Fibroblast of peridontal ligament (primary cell): Measurements from ENCODE around the gene GPR155.
A peak's percentile ranks its signal among the peaks of the same experiment; 100 is the strongest.
"Not testable (repeated sequence)": the region's sequence is repeated elsewhere in the genome, so short reads cannot be mapped to it uniquely, and the experiment has no call there.

Experiments
- DNase-seq: peaks from one replicate; pipeline ENCODE4 v3.0.0-alpha.2; 2010; ENCODE audit errors: extremely low read depth

Gene GPR155

GRCh38 chr2:174438146-174438886 lies 48.5 kb downstream of the GPR155 start:
- peak; percentile 8 for DNase-seq

DNA sequence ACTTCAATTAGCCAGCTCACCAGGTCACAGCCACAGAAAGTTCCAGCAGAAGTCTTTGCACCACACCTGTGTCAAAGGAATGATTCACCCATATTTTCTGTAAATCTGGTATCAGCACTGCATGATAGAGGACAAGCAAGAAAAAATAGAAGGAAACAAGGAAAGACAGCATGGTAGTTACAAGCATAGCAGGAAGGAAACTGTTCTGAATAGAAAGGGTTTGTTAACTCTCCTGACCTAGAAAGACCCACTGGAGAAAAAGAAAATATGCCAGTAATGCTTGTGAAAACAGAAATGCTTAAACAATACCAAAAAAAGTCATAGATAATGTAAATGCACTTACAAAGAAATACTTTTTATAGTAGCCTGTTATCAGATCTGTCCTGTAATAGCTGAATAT lies 50.5 kb downstream of the GPR155 start:
- DNase-seq = peak; percentile 14

- DNase-seq = no peak
Observed at GRCh38 chr2:174431902-174432301, 54.9 kb downstream of the GPR155 start.

DNA sequence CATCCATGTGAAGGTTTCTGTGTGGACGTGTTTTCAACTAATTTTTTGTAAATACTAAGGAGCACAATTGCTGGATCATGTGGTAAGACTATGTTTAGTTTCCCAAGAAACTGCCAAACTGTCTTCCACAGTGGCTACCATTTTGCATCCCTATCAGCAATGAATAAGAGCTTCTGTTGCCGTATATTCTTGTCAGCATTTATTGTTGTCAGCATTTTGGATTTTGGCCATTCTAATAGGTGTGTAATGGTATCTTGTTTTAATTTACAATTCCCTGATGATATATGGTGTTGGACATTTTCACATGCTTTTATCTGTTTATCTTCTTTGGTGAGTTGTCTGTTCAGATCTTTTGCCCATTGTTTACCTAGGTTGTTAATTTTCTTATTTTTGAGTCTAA lies 56.8 kb downstream of the GPR155 start:
- DNase-seq = no peak

DNA sequence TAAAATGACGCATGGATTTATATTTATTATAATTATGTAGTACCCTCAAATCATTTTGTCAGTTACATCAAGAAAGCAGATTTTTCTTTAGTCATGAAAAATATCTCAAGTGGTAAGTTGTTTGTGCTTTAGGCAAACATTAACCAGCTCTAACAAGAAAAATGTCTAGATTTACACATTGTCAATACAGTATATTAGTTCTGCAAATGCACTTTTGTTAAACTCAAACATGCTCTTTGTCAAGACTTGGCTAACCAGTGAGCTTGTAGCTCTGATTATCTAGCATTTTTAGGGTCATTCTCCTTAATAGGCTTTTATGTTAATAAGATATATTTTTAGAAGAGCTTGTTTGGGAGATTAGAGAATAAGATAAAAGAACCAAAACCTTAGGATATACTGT lies 58.6 kb downstream of the GPR155 start:
- no peak for DNase-seq

DNA sequence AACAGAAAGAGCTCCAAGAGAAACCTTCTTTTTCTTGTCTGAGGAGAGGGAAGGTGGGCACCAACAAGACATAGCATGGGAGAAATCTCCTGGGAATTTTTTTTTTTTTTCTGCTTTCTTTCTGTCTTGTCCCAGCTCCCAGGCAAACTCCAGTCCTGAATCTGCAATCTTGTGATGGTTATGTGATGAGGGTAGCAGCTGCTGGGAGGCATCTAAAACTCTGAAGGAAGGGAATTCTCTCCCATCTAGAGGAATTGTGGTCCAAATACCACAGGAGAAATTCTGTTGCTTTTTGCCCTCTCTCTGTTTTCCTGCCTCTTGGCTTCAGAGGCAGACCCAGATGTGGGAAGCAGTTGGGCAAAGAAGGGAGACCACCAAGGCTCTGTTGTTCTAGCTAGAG lies 74.6 kb downstream of the GPR155 start:
- DNase-seq = no peak

- DNase-seq = not testable (repeated sequence)
Observed at GRCh38 chr2:174410039-174410438, 76.8 kb downstream of the GPR155 start.

DNA sequence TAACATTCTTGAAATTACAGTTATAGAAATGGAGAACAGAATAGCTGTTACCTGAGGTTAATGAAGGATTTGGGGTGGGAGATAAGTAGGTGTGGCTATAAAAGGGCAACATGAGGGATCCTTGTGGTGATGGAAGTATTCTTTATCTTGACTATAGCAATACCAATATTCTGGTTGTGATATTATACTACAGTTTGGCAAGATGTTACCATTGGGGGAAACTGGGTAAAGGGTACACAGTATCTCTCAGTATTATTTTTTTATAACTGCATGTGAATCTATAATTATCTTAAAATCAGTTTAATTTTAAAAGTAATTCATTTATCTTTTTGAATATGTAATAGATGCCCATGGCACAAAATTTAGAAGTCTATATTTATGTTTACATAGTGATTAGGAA lies 83.2 kb downstream of the GPR155 start:
- DNase-seq = no peak

DNA sequence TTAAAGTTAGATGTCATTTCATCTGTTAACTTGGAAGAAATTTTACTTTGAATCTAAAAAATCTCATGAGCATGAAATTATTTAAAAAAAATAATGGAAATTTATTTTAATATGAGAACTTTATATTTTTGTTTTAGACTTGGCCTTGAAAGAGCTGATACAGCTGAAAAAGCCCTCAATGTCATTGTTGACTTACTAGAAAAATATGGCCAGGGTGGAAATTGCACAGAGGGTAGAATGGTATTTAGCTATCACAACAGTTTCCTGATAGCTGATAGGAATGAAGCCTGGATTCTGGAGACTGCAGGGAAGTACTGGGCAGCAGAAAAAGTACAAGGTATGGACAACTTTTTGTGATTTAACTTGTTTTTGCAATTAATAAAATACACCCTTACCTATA lies 86.0 kb downstream of the GPR155 start:
- no peak for DNase-seq

DNA sequence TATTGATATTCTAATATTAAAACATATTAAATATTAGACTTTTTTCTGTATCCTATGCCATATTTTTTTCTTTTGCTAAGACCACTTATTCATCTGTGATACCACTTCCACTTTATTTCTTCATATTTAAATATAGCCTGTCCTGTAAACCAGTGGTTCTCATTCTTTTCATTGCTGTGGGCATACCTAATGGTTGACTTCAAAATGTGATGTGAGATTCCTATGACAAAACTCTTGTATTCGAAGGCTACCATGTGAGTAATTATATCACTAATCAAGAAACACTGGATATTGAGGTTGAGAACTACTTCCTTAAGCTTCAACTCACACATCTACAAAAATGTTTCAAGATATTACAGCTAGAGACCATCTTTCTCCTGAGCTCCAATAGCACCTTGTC lies 87.7 kb downstream of the GPR155 start:
- peak; percentile 3 for DNase-seq

- DNase-seq = no peak
Observed at GRCh38 chr2:174397773-174398172, 89.1 kb downstream of the GPR155 start.

DNA sequence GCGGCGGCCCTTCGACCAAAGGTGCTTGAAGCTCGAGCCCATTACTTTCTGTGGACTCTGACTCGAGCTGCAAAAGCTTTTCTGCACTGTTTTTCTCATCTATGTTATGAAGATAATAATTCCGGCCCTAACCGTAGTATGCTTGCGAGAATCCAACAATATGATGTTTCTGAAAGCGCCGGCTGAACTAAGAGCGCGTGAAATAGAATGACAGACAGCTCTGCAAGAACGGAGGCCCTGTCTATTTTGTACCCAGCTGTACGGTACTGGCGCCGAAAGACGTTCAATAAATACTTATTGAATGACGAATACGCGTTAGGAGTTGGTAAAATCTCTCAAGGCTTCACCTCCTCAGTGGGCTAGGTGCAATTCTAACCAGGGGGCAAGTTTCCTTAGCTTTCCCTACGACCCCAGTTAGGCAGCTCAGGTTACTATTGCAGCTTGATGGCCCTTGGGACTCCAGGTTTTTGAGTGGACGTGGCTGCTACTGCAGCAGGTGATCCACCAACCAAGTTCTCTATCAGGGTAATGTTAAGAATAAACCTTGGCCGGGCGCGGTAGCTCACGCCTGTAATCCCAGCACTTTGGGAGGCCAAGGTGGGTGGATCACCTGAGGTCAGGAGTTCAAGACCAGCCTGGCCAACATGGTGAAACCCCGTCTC lies 90.7 kb downstream of the GPR155 start:
- peak; percentile 16 for DNase-seq

GRCh38 chr2:174395284-174395968 lies 91.4 kb downstream of the GPR155 start, which contains the start of gene SCRN3:
SCRN3 (plus strand) TSS chr2:174395730; CDS start chr2:174398284, 2,554 bp downstream.
- peak; percentile 81 for DNase-seq

DNA sequence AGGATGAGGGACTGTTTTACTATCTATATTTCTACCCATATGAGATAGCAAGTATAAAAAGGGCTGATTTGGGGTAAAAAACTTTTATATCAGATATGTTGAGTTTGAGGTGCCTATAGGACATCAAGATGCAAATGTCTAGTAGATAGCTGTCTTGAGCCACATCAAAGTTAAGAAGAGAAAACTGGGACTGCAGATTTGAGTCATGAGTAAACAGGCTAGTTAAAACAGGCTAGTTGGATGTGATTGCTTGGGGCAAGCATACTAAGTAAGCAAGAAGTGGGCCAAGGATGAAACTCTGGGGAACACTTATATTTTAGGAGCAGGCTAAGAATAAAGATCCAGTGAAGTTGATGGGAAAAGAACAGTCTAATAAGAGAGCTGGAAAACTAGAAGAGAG lies 94.1 kb downstream of the GPR155 start:
- peak; percentile 2 for DNase-seq

DNA sequence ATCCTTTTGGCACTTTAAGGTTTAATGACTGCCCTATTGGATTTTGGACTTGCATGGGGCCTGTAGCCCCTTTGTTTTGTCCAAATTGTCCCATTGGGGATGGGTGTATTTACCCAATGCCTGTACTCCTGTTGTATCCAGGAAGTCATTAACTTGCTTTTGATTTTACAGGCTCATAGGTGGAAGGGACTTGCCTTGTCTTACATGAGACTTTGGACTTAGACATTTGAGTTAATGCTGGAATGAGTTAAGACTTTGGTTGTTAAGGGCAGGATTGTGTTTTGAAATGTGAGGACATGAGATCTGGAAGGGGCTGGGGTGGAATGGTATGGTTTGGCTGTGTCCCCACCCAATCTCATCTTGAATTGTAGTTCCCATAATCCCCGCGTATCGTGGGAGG lies 96.5 kb downstream of the GPR155 start:
- DNase-seq = not testable (repeated sequence)

DNA sequence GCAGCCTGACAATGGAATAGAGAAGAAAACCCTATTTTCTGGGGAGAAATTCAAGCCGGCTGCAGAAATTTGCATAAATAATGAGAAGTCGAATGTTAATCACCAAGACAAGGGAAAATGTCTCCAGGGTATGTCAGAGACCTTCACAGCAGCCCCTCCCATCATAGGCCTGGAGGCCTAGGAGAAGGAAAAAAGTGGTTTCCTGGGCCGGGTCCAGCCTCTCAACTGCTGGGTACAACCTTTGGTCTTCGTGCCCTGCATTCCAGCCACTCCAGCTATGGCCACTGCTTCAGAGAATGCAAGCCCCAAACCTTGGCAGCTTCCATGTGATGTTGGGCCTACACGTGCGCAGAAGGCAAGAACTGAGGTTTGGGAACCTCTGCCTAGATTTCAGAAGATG lies 97.3 kb downstream of the GPR155 start:
- no peak for DNase-seq

GRCh38 chr2:174388706-174389105 lies 98.1 kb downstream of the GPR155 start:
- DNase-seq = not testable (repeated sequence)

DNA sequence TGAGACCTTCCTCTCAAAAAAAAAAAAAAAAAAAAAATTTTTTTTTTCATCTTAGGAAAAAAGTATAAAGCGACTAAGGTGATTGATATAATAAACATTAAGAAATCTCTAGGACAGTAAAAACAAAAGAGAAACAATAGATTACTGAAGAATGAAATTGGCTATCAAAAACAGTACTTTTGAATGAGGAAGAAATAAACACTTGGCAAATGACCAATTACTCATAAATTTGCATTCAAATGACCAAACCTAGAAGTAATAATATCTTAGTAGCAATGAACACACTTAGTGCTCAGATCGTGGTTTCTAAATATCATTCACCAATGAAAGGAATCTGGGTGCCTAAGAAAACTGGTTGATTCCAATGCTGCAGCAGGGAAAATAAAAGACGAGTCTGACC lies 101.6 kb downstream of the GPR155 start:
- no peak for DNase-seq

DNA sequence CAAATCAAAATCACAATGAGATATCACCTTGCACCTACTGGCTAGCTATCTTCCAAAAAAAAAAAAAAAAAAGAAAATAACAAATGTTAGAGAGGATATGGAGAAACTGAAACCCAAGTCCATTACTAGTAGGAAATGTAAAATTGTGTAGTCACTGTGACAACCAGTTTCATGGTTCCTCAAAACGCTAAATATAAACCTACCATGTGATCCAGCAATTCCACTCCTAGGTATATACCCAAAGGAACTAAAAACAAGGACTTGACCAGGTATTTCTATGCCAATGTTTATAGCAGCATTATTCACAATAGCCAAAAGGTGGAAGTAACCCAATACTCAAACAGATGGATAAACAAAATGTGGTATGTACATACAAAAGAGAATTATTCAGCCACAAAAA lies 103.0 kb downstream of the GPR155 start:
- no peak for DNase-seq
